DND-41 (cell line): ENCODE measurements around the gene BCAS3.
A peak's percentile ranks its signal among the peaks of the same experiment; 100 is the strongest.

ENCODE experiments used
- ATAC-seq: fragments of 200-7000 bp; cut with Tn5 transposase; 3 replicates; pipeline ENCODE4 v1.9.1; 2021; ENCODE audit warnings: low read depth; ENCODE audit not compliant: insufficient read depth
- DNase-seq: peaks from one replicate; pipeline ENCODE4 v3.0.0-alpha.2; 2020
- H2AFZ ChIP-seq: 2 replicates; pipeline ENCODE4 v1.6.0; 2012; ENCODE audit warnings: low read depth, low read length
- H3K27ac ChIP-seq: 2 replicates; pipeline ENCODE4 v1.5.1; 2012; ENCODE audit warnings: low read length, inconsistent platforms
- H3K27me3 ChIP-seq: fragments of 200-600 bp; sonication (generic); 2 replicates; pipeline ENCODE4 v1.6.0; 2012; ENCODE audit warnings: low read length, mild to moderate bottlenecking, inconsistent platforms; ENCODE audit not compliant: insufficient read depth, poor library complexity
- H3K36me3 ChIP-seq: 2 replicates; pipeline ENCODE4 v1.5.1; 2012; ENCODE audit warnings: low read length, inconsistent platforms; ENCODE audit not compliant: insufficient read depth
- H3K4me1 ChIP-seq: 2 replicates; pipeline ENCODE4 v1.5.1; 2012; ENCODE audit warnings: mild to moderate bottlenecking, low read length; ENCODE audit not compliant: insufficient read depth
- H3K4me2 ChIP-seq: 2 replicates; pipeline ENCODE4 v1.6.0; 2012; ENCODE audit warnings: mild to moderate bottlenecking, moderate library complexity, low read length, inconsistent platforms; ENCODE audit not compliant: insufficient read depth
- H3K4me3 ChIP-seq, 2 experiments: fragments of 200-600 bp in 1 of 2; shearing (Covaris generic) in 1 of 2; 2 replicates each; pipeline ENCODE4 v1.5.1; 2012 to 2016; ENCODE audit warnings: inconsistent platforms in 2 of 2, low read length in 2 of 2, mild to moderate bottlenecking in 2 of 2, low read depth in 1 of 2, moderate library complexity in 1 of 2
- H3K79me2 ChIP-seq: 2 replicates; pipeline ENCODE4 v1.6.0; 2012; ENCODE audit warnings: low read length, inconsistent platforms; ENCODE audit not compliant: insufficient read depth
- H3K9ac ChIP-seq: 2 replicates; pipeline ENCODE4 v1.6.0; 2012; ENCODE audit warnings: low read depth, mild to moderate bottlenecking, inconsistent platforms, low read length, moderate library complexity
- H3K9me3 ChIP-seq: 2 replicates; pipeline ENCODE4 v1.5.1; 2012; ENCODE audit warnings: low read length, moderate library complexity, mild to moderate bottlenecking, inconsistent platforms; ENCODE audit not compliant: insufficient read depth, severe bottlenecking
- H4K20me1 ChIP-seq: 2 replicates; pipeline ENCODE4 v1.6.0; 2012; ENCODE audit warnings: low read length; ENCODE audit not compliant: insufficient read depth
- EZH2 ChIP-seq: IDR thresholded peaks from 3 replicates; pipeline ENCODE4 v1.6.1; 2012; ENCODE audit warnings: borderline replicate concordance, low read depth, mild to moderate bottlenecking, moderate library complexity, low read length, inconsistent platforms; ENCODE audit not compliant: severe bottlenecking
- TF ChIP-seq, protein P1 (sequence below): IDR thresholded peaks from 2 replicates; pipeline ENCODE4 v1.5.1; 2012; ENCODE audit warnings: borderline replicate concordance, low read length, moderate library complexity, mild to moderate bottlenecking; ENCODE audit not compliant: poor library complexity, severe bottlenecking; ENCODE audit errors: extremely low read depth

The BCAS3 gene

DNA sequence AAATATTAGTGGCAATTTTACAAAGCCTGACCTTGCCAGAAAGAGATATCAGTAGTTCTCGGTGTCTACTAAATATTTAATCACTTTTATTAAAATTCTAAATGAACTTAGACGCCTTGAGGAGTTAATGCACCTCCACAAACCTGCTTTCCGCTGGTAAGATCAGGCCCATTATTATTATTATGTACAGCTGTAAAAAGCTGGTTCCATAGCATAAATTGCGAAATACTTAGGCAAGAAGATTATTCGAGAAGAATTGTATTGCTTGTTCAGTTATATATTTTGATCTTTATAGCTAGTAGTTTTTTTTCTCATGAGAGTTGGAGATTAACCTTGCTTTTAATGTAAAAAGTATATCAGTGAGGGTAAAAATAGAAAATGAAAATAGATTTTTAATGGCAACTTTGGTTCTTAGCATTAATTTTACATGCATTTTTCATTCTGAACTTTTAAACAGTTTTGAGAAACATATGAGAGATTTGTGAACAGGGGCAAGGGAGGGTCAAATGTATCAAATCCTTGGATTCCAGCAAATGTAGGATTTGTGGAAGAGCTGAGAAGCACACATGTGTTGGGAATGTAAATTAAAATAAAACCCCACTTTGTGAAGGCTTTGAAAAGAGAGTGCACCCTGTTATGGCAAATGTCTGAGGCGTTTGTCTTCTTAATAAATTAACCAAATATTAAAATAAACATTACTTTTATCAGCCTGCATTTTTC is 471.6 kb downstream of the BCAS3 start:
- no peak for TF ChIP-seq EZH2
- Histone ChIP-seq H3K4me1 (peaks cover 24% of the 10 kb centered on the region), H3K9me3 (no peaks in the 10 kb centered on the region), H2AFZ (no peak overlapping the region), H3K79me2 (no peaks in the 10 kb centered on the region), H3K4me2 (0 out of 2 replicates have a peak overlapping the region, but pooled peaks have one; percentile 25), H3K27me3 (no peaks in the 10 kb centered on the region), H3K9ac (no peak overlapping the region), H4K20me1 (no peaks in the 10 kb centered on the region), H3K4me3 (no peak overlapping the region), H3K36me3 (no peaks in the 10 kb centered on the region), H3K27ac (no peak overlapping the region)
- ATAC-seq: no peak
- no peak for DNase-seq

DNA sequence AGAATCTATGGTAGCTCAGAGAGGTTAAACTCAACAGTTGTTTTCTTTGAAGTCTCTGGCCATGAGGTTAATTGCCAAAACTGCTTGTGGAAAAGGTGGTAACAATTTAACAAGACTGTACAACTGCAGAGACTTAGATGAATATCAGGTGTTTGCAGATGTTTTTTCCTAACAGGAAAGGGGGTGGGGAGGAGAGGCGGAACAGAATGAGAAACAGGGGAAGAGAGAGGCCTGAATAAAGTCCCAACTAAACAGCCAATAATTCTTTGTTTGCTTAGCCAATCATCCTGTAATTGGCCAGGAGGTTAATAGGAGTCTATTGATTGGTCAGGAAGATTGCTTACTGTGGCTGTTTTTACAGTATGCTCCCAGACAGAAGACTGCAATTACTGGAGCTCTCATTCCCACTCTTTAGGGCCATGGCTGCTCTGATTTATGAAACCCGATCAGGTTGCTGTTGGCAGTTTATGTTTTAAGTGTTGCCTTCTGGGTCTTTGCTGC is 472.3 kb downstream of the BCAS3 start:
- Histone ChIP-seq H4K20me1 (no peaks in the 10 kb centered on the region), H3K36me3 (no peaks in the 10 kb centered on the region), H3K27ac (0 out of 2 replicates have a peak overlapping the region, but pooled peaks have one; percentile 5), H3K9me3 (no peaks in the 10 kb centered on the region), H3K27me3 (no peaks in the 10 kb centered on the region), H2AFZ (no peak overlapping the region), H3K4me3 (no peak overlapping the region), H3K4me1 (peaks cover 24% of the 10 kb centered on the region), H3K79me2 (no peaks in the 10 kb centered on the region), H3K9ac (no peak overlapping the region), H3K4me2 (no peak overlapping the region)
- DNase-seq: peak; percentile 49
- peak; percentile 82 for ATAC-seq
- no peak for TF ChIP-seq EZH2
- TF ChIP-seq, protein P1, sequence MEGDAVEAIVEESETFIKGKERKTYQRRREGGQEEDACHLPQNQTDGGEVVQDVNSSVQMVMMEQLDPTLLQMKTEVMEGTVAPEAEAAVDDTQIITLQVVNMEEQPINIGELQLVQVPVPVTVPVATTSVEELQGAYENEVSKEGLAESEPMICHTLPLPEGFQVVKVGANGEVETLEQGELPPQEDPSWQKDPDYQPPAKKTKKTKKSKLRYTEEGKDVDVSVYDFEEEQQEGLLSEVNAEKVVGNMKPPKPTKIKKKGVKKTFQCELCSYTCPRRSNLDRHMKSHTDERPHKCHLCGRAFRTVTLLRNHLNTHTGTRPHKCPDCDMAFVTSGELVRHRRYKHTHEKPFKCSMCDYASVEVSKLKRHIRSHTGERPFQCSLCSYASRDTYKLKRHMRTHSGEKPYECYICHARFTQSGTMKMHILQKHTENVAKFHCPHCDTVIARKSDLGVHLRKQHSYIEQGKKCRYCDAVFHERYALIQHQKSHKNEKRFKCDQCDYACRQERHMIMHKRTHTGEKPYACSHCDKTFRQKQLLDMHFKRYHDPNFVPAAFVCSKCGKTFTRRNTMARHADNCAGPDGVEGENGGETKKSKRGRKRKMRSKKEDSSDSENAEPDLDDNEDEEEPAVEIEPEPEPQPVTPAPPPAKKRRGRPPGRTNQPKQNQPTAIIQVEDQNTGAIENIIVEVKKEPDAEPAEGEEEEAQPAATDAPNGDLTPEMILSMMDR: no peak

DNA sequence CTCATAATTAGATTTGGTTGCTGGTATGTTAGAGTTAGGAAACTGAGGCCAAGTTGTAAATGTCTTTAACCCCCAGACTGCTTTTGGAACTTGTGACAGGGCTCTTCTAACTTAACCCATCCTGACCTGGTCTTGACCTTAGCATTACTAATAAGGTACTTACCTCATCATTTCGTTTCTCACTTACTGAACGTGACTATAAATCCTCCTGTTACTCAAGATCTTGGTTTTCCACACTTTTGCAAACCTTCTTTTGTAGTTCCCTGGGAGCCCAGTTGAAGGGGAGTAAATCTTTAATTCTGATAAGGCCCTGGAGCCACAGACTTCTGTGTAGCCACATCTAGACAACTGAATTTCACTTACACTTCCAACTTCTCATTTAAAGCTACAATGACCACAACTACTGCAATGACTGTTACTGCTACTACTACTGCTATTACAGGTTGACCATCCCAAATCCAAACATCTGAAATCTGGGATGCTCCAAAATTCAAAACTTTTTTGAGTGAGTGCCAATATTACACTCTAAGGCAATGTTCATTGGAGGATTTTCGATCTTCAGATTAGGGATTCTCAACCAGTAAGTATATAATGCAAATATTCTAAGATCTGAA is 473.1 kb downstream of the BCAS3 start:
- Histone ChIP-seq H3K79me2 (no peaks in the 10 kb centered on the region), H3K4me1 (peaks cover 24% of the 10 kb centered on the region), H3K4me2 (no peak overlapping the region), H4K20me1 (no peaks in the 10 kb centered on the region), H2AFZ (no peak overlapping the region), H3K9me3 (no peaks in the 10 kb centered on the region), H3K27ac (no peak overlapping the region), H3K27me3 (no peaks in the 10 kb centered on the region), H3K36me3 (no peaks in the 10 kb centered on the region), H3K4me3 (no peak overlapping the region), H3K9ac (no peak overlapping the region)
- no peak for ATAC-seq
- DNase-seq: no peak
- TF ChIP-seq EZH2: no peak
- TF ChIP-seq, protein P1: no peak

DNA sequence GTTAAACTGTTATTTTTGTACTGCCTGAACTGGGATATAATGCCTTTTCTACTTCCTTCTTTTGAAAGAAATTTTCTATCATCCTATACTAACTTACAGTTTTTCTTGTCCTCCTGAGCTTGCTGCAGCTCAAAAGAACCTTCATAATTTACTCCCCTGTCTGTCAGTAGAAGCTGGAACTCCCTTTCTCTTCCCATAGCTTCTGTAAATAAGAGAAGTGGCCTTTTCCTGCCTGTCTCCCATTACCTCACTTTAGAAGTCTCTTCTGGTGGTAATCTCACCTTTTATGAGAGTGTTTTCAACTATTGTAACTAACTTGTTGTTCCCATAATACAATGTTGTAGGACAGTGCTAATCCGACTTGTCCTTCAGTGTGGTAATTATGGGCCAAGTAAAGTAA is 475.2 kb downstream of the BCAS3 start:
- ATAC-seq (no peak), DNase-seq (no peak)
- H3K27me3 ChIP-seq: no peaks in the 10 kb centered on the region
- H3K4me3 ChIP-seq: no peak overlapping the region
- no peaks in the 10 kb centered on the region for H3K9me3 ChIP-seq
- H3K9ac ChIP-seq: no peak overlapping the region
- TF ChIP-seq EZH2: no peak
- TF ChIP-seq, protein P1: no peak
- H4K20me1 ChIP-seq: no peaks in the 10 kb centered on the region
- peaks cover 24% of the 10 kb centered on the region for H3K4me1 ChIP-seq
- H2AFZ ChIP-seq: no peak overlapping the region
- no peak overlapping the region for H3K27ac ChIP-seq
- no peaks in the 10 kb centered on the region for H3K36me3 ChIP-seq
- no peaks in the 10 kb centered on the region for H3K79me2 ChIP-seq
- H3K4me2 ChIP-seq: no peak overlapping the region
